GM19239 (cell line): ENCODE measurements around the gene RORC.
"Not testable (repeated sequence)": the region's sequence is repeated elsewhere in the genome, so short reads cannot be mapped to it uniquely, and the experiment has no call there.

Experiments
- DNase-seq: peaks from one replicate; pipeline ENCODE4 v3.0.0; 2011; ENCODE audit warnings: low spot score; ENCODE audit not compliant: insufficient read length
- FAIRE-seq: peaks from 2 replicates; lab custom pipeline; 2011; peaks lifted over from hg19 to GRCh38; lab: Jason Lieb, UNC

RORC gene

DNA sequence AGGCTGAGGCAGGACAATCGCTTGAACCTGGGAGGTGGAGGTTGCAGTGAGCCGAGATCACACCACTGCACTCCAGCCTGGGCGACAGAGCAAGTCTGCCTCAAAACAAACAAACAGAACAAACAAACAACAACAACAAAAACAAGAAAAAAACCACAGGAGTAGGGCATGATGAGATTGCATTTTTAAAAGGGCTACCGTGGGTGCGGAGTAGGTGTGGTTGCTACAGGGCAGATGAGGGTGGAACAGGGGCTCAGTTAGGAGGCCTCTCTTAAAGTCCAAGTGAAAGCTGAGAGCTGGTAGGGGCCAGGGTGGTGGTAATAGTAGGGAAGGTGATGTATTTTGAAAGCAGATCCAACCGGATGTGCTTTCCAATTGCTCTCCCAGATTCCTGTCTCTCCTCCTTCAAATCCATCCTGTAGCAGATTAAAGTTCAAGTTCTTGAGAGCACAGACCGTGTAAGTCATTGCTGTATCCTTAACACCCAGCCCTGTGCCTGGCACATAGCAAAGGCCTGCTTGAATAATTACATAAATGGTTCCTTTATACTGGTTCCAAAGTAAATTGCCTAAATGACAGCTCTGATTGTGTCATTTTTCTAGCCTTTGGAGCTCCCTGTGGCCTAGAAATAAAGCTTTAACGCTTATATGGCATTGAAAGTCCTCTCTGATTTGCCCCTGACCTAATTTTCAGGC, 22.2 kb downstream of the RORC start:
- no peak for DNase-seq
- no peak for FAIRE-seq

DNA sequence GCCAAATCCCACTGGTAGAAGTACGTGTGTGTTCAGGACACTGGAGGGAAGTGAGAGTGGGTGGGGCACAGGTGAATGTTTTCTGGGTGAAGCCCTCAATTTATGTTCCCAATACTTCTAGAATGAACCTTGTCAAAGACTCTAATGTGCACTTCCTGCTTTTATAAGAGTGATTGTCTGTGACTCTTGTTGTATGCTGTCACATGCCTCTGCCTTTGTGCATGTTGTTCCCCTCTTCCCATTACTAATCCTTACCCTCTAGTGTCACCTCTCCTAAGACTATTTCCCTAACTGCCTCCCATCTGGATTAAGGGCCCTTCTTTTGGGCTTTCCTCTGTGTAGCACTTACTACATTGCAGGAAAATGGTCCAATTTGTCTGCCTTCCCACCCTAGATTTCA, 23.8 kb downstream of the RORC start:
- DNase-seq, result no peak
- FAIRE-seq, result no peak

DNA sequence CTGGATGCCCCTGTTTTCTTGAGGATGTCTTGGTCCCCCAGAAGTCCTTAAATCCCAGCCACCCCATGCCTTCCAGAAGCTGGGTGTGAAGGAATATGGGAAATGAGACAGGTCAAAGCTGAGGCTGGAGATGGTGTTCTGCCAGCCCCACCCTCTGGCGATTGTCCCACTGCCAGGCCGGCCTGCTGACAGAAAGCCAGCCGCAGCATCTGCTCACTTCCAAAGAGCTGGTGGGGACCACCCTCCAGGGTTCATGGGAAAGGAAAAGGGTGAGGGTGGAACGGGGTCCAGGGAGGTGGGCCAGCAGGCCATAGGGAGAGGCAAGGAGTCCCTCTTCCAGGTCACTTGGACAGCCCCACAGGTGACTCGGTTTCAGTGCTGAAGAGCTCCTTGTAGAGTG, 24.5 kb downstream of the RORC start:
- DNase-seq, result no peak
- no peak for FAIRE-seq

DNA sequence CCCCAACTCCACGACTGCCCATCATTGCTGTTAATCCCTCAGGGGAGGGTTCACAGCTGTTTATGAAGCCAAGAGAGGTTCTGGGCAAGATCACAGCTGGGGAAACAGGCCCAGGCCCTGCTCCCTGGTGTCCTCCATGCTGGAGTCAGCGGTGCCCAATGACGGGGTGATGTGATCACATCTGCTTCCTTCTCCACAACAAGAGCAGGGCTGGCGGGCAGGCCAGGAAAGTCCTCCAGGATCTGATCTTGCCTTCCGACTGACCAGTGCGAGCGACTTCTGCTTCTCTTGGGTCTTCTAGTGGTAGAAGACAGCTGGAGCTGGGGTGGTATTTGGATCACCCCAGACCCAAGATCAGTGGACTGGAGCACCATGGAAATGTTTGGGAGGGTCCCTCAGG, 25.4 kb downstream of the RORC start:
- DNase-seq (no peak), FAIRE-seq (no peak)

DNA sequence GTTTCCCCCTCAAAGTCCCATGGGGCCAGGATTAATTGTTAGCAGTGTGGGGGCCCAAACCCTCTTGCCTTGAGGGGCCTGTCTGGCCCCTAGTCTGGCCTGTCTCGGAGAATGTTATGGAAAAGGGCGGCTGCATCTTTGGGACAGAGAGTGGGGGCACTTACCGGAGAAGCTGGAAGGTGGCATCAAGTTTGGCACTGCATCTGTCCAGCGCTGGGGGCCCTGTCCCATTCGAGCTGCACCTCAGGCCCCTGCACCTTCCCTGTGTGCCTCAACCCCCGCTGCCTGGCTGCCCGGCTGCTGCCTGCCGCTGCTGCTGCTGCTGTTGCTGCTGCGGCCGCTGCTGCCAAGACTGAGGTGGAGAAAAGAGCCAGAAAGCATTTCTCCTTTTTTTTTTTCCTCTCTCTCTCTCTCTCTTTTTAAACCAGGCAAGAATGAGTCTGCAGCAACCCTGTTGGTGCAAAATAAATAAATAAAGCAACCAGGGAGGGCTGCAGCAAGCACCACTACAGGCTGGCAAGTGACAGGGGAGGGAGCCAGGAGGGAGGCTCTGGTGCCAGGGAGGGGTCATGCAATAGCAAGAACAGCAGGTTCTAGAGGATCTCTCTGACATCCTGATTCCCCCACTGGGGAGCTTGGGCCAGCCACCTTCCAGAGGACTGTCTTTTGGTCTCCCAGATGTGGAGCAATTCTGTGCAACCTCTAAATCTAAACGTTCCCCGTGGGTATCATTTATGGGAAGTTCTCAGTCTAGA, 26.4 kb downstream of the RORC start, which contains the start of gene LINGO4:
Gene LINGO4, minus strand, starts transcription at position 354 of the 755 bp plus-strand sequence. CDS start 2,715 bp downstream, outside the sequence.
- DNase-seq (no peak), FAIRE-seq (no peak)

DNA sequence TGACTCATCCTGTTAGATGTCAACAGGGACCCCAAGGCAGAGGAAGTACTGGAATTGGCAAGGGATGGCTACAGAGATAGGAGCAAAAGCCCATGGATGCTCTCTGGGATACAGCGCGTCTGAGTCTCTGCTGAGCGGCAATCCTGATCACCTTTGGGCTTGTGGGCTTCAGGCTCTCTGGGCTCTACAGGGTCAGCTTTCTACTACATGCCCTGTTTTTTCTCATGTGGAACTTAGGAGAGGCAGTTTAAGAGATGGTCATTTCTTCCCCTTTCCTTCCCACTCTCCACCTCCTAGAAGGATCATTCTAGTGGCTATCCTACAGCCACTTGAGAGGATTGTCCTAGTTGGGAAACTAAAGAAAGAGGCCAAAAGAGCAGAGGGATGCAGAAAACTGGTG, 27.7 kb downstream of the RORC start:
- DNase-seq, result no peak

DNA sequence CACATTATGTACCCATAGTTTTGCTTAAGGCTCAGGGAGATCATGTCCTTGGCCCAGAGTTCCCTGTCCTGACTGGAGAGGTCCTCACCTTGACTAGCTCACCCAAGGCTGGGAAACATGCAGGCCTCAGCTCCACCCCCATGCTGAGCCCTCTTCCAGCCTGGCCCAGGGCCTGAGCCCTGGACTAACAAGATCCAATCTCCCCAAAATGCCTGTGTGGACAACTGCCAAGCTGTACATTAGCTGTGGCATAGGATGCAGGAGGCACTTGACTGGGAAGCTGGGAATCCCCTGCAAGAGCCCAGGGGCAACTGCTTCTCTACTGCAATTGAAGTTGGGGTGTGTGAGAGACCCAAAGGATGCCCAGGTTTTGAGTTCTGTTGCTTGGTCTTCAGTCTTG, 28.4 kb downstream of the RORC start:
- FAIRE-seq, result no peak
- no peak for DNase-seq

More for the DNA sequence above, 27.7 kb downstream of the RORC start:
- FAIRE-seq, result no peak

DNA sequence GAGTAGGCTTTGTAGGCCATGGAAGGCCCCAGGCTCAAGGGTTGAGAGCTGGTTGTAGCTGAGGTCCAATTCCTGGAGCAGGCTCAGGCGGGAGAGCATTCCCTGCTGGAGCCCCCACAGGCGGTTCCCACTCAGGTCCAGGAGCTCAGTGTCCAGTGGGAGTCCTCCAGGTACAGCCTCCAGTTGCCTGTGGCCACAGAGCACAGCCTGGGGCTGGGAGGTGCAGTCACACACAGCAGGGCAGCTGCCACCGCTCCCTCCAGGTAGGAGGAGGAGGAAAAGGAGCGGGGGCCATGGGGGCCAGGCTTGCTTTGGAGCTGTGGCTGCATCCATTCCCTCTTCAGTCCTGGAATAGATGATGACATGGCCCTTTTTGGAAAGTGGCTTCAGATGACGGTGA, 29.2 kb downstream of the RORC start:
- DNase-seq, result no peak
- no peak for FAIRE-seq

DNA sequence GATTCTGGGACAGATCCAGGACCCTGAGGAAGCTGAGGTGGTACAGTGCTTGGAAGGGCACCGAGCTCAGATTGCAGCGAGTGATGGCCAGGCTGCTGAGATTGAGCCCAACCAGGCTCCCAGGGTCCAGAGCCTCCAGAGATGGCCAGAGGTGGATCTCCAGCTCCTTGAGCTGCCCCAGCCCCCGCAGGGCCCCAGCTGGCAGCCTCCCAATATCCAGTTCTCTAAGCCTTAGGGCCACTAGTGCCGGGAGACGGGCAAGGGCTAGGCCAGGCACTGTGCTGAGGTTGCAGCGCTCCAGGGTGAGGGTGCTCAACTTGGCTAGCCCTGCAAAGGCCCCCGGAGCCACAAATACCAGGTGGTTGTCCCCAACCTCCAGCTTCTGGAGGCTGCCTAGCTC, 29.8 kb downstream of the RORC start:
- DNase-seq (no peak), FAIRE-seq (no peak)

DNA sequence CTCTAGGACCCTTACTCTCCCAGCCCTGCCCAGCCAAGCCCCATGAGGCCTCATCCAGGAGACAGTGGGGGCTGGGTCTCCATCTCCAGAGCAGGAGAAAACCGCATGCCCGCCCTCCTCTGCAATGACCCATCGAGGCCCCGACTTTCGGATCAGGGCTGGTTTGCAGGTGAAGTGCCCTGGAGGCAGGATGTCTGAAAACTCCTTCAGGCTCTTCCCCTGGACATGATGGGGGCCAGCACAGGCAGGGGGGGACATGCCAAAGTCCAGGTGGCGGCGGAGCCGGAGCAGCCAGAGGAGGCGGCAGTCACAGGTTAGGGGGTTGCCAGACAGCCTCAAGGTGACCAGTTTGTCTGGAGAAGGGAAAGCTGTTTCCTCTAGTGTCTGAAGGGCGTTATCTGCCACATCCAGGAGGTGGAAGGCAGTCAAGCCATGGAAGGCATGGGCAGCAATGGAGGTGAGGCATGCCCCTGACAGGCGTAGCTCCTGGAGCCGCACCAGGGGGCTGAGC, 30.2 kb downstream of the RORC start:
- no peak for DNase-seq
- FAIRE-seq, result no peak

DNA sequence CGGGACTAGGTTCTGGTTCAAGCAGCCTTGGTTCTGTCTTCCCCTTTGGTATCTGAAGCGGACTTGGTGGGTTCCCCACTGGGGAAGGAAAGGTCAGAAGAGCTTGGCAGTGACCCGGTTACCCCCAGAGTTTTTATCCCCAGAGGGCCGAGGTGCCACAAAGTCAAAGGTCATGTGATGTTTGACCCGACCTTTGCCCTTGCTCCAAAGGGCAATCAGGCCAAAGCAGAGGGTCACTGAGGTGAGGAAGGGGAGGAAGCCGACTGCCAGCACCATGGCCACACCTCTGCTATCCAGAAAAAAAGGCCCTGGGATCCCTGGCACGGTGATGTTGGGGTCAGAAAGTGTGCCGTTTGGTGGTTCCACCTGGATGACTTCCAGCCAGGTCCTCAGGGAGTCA, 30.8 kb downstream of the RORC start:
- FAIRE-seq, result no peak
- no peak for DNase-seq

DNA sequence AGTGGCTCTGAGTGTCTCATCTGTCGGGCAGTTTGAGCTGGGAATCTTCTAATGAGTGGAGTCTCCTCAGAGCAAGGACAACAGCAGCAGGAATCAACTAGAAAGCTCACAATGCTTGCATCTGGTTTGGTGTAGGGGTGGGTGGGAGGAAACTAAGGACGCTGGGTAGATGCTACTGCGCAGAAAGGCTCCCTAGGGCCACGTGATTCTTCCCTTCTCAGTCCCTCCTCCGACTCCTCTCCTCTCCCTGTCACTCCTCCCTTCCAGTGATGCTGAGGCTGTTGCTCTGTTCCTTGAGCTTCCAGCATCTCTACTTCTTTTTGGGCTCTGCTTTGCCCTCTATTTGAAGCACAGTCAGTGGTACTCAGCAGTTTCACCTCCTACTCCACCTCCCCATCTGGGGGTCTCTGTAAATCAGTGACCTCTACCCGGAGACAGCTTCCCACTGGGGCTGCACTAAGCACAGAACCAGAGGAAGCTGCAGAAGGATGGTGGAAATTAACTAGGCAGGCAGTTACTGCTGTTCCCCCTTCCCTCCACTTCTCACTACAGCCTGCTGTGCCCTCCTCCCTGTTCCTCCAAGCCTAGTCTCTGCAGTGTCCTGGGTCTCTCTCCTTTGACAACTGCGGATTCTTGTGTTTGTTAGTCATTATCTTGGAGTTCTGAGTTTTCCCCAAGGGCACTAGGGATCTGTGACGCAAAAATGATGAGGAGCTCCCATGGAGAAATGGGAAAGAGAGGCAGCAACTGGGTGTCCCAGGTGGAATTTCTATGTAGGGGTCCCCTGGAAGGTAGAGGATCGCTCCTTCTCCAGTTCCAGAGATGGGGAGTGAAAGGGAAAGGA, 32.2 kb downstream of the RORC start:
- no peak for DNase-seq

DNA sequence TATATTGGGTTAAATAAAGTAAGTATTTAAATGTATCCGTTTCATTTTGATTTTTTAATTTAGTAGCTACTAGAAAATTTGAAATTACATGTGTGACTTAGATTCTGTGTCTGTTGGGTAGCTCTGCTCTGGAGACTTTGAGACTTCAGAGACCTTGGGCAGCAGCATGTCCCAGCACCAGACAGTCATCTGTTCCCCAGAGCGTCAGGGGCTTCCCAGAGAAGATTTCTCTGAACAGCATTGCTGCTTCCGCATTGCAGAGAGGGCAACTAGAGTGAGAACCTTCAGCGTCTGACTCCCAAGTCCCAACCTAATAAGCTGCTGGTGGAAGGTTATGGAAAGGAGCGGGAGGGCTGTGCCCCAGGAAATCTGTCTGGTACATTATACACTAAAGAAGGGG, 33.0 kb downstream of the RORC start:
- DNase-seq (no peak), FAIRE-seq (no peak)

More for the DNA sequence above, 32.2 kb downstream of the RORC start:
- no peak for FAIRE-seq

DNA sequence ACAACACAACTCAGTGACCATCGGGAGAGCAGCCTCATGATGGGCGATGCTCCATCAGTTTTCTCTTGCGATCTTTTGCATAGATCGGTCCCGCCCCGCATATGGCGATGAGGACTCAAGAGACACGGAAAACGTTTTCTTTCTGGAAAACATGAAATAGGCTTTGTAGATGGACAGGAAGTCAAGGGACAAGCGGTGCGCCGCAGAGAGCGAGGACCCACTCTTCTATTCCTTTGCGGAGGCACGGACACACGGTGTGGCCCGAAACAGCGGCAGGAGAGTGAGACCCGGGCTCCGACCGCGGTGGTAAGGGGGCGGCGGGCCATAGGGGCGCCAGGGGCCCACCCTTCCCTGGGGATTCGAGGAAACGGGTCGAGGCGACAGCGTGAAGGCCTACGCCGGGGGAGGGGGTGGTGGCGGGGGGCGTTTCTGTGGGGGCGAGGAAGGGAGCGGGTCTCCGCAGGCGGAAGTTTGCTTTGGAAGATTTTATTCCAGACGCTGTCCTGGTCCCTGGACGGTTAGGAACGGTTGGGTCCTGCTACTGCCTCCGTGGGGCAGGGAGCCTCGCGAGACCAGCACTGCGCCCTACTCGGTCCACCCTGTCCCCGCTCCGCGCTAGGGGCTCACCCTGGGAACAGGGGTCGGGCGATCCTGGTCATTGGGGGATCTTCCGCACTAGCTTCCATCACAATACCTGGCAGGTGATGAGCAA, 40.5 kb downstream of the RORC start:
- no peak for FAIRE-seq
- DNase-seq, result no peak

DNA sequence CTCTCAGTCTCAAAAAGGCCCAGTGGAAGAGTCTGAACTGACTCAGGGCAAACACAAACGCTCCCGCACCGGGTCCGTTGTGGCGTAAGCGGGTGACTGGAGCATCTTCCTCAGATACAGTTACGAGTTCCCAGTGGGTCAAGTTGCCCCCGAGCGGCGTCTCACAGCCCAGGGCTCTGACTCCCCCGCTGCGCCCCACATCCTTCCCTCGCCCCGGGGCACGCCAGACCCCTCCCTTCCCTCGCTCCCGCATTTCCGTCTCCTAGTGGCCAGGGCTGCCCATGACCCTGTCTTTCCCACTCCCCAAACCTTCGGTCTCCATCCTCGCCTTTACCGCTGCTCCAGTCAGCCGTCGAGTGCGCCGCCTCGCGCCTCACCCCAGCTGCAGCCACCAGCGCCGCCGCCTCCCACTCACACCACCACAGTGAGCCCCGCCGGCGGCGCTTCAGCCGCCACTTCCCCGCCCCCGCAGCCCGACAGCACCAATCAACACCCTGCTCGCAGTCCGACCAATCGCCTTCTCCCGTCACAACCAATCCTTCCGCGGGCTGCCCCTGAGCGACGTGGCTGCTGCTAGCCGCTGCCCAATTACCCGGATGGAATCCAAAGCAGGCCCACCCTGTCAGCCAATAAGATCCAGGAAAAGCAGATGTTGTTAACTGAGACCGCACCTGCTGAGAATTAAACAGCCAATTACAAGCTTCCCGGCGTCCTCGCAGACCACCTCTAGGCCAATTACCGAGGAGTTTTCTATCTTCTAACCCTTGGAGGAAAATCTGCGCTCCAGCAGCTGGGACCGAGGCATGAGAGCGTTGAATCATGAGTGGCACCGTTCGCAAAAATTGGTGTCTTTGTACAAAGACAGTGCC, 41.3 kb downstream of the RORC start, which contains the start of gene TDRKH:
Gene TDRKH, minus strand, starts transcription at position 430 of the 869 bp plus-strand sequence. CDS start 7,478 bp downstream, outside the sequence.
- peak; percentile 96 for DNase-seq
- peak; percentile 99 for FAIRE-seq

DNA sequence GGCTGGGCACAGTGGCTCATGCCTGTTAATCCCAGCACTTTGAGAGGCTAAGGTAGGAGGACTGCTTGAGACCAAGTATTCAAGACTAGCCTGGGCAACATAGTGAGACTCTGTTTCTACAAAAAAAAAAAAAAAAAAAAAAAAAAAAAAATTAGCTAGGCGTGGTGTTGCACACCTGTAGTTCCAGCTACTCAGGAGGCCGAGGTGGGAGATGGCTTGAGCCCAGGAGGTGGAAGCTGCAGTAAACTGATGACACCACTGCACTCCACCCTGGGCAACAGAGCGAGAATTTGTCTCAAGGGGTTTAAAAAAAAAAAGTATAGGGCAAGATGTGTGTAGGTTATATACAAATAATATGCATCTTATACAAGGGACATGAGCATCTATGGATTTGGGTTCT, 43.9 kb downstream of the RORC start:
- no peak for DNase-seq
- no peak for FAIRE-seq

DNA sequence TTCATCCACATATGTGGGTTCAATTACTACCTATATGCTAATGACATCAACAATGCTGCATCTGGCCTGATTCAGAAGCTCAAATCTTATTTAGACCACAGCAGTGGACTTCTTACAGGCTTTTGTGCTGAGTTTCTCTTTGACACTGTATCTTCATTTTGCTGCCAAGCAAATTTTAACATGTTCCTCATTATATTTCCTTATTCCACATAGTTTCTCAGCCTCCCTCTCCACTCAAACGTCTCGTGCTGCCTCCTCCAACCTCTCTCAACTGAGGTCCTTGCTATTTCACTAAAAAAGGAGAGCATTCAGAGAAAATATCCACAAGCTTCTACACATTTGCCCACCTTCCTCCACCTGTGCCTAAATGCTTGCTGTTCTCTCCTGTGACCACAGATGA, 47.8 kb downstream of the RORC start:
- DNase-seq (no peak), FAIRE-seq (no peak)

DNA sequence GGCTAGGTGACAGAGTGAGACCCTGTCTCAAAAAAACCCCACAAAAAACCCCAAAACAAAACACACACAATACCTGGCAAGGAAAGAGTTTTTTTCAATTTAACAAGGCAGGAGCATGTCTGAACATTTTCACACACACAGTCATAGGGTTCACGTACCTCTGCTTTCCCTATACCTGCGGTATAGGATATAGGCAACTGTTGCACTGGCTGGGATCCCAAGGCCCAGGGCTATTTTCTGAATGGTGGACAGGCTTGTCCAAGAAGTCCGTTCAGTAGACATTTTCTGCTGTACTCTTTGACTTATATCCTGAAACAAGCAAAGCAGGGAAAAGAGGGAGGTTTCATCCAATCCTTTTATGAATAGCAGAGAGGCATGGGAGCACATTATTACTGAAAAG, 48.9 kb downstream of the RORC start:
- FAIRE-seq (no peak), DNase-seq (no peak)

DNA sequence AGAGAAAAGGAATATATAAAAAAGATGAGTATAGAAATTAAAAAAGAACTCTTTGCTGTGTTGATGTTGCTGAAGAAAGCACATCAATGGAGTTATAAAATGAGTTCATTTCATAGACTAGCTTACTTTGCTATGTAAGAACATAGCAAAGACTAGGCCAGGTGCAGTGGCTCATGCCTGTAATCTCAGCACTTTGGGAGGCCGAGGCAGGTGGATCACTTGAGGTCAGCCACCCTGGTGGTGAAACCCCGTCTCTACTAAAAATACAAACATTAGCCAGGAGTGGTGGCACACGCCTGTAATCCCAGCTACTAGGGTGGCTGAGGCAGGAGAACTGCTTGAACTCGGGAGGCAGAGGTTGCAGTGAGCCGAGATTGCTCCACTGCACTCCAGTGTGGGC, 49.6 kb downstream of the RORC start:
- FAIRE-seq, DNase-seq: not testable (repeated sequence)
